Measurements from ENCODE around the gene BRWD1.

- TF ChIP-seq SUZ12 (IDR thresholded peaks at IDR 0.05; ENCODE audit: extremely low read depth, insufficient read depth, insufficient read length) (no peak), ZNF274 (IDR thresholded peaks at IDR 0.05; ENCODE audit: low read depth, low read length) (no peak)
Measured at GRCh38 chr21:39185157-39185556, 128.3 kb downstream of the BRWD1 start.

Data from NT2/D1 (cell line).